SK-N-SH treated with all-trans-retinoic acid at 6 μM for 48 hours (cell line): Measurements from ENCODE around the gene MYH6.
A peak's percentile ranks its signal among the peaks of the same experiment; 100 is the strongest.

Experiments used
- ATAC-seq: fragments of 200-7000 bp; cut with Tn5 transposase; 3 replicates; pipeline ENCODE4 v1.9.1; 2020; ENCODE audit warnings: mild to moderate bottlenecking, moderate library complexity
- ARNTL ChIP-seq: fragments of 450-650 bp; formaldehyde crosslinking; IDR thresholded peaks from 2 replicates; pipeline ENCODE4 v1.5.0; 2020; ENCODE audit warnings: low read depth, mild to moderate bottlenecking, moderate library complexity, borderline replicate concordance
- BACH2 ChIP-seq: fragments of 250-450 bp; sonication (Bioruptor Pico); IDR thresholded peaks from 2 replicates; pipeline ENCODE4 v1.9.0; 2021; ENCODE audit warnings: mild to moderate bottlenecking, borderline replicate concordance
- CSDC2 ChIP-seq: fragments of 250-450 bp; sonication (Bioruptor Pico); IDR thresholded peaks from 2 replicates; pipeline ENCODE4 v1.5.0; 2020; ENCODE audit warnings: mild to moderate bottlenecking, moderate library complexity
- ESRRG ChIP-seq: fragments of 250-450 bp; sonication (Bioruptor Pico); IDR thresholded peaks from 2 replicates; pipeline ENCODE4 v1.6.1; 2021; ENCODE audit warnings: mild to moderate bottlenecking
- GLIS3 ChIP-seq: fragments of 250-450 bp; sonication (Bioruptor Pico); IDR thresholded peaks from 2 replicates; pipeline ENCODE4 v1.5.0; 2020; ENCODE audit warnings: mild to moderate bottlenecking, moderate library complexity
- ISL1 ChIP-seq: fragments of 250-450 bp; sonication (Bioruptor Pico); IDR thresholded peaks from 2 replicates; pipeline ENCODE4 v2.1.2; 2022; ENCODE audit warnings: mild to moderate bottlenecking, moderate library complexity
- OSR1 ChIP-seq: fragments of 250-450 bp; sonication (Bioruptor Pico); IDR thresholded peaks from 2 replicates; pipeline ENCODE4 v1.8.0; 2022; ENCODE audit warnings: moderate library complexity, mild to moderate bottlenecking, inconsistent platforms
- PPARA ChIP-seq: fragments of 250-450 bp; sonication (Bioruptor Pico); IDR thresholded peaks from 2 replicates; pipeline ENCODE4 v1.5.0; 2020; ENCODE audit warnings: mild to moderate bottlenecking, borderline replicate concordance
- RARB ChIP-seq: fragments of 250-450 bp; sonication (Bioruptor Pico); IDR thresholded peaks from 2 replicates; pipeline ENCODE4 v1.8.0; 2021; ENCODE audit warnings: mild to moderate bottlenecking, moderate library complexity
- SNAI2 ChIP-seq: fragments of 250-450 bp; sonication (Bioruptor Pico); IDR thresholded peaks from 2 replicates; pipeline ENCODE4 v1.5.0; 2020; ENCODE audit warnings: mild to moderate bottlenecking, moderate library complexity
- TCF4 ChIP-seq: fragments of 250-450 bp; sonication (Bioruptor Pico); IDR thresholded peaks from 2 replicates; pipeline ENCODE4 v1.8.0; 2021; ENCODE audit warnings: mild to moderate bottlenecking, moderate library complexity, borderline replicate concordance
- TOX ChIP-seq: fragments of 250-450 bp; sonication (Bioruptor Pico); IDR thresholded peaks from 2 replicates; pipeline ENCODE4 v1.8.0; 2021; ENCODE audit warnings: mild to moderate bottlenecking, moderate library complexity, borderline replicate concordance
- ZC3H10 ChIP-seq: fragments of 250-450 bp; sonication (Bioruptor Pico); IDR thresholded peaks from 2 replicates; pipeline ENCODE4 v1.5.1; 2021; ENCODE audit warnings: mild to moderate bottlenecking, moderate library complexity
- ZFP3 ChIP-seq: fragments of 250-450 bp; sonication (Bioruptor Pico); IDR thresholded peaks from 2 replicates; pipeline ENCODE4 v1.5.0; 2020; ENCODE audit warnings: mild to moderate bottlenecking, moderate library complexity
- ZFP30 ChIP-seq: fragments of 450-650 bp; formaldehyde crosslinking; IDR thresholded peaks from 2 replicates; pipeline ENCODE4 v1.5.0; 2022; ENCODE audit warnings: mild to moderate bottlenecking, moderate library complexity
- ZNF565 ChIP-seq: fragments of 450-650 bp; formaldehyde crosslinking; conservative IDR thresholded peaks from 2 replicates; pipeline ENCODE4 v1.5.0; 2020; ENCODE audit warnings: low read depth, mild to moderate bottlenecking, moderate library complexity
- ZNF70 ChIP-seq: fragments of 450-650 bp; formaldehyde crosslinking; IDR thresholded peaks from 2 replicates; pipeline ENCODE4 v1.5.0; 2020; ENCODE audit warnings: mild to moderate bottlenecking, moderate library complexity
- ZNF8 ChIP-seq: fragments of 450-650 bp; formaldehyde crosslinking; IDR thresholded peaks from 2 replicates; pipeline ENCODE4 v1.5.0; 2020; ENCODE audit warnings: mild to moderate bottlenecking, moderate library complexity
- TF ChIP-seq, protein P1 (sequence below): fragments of 250-450 bp; sonication (Bioruptor Pico); IDR thresholded peaks from 2 replicates; pipeline ENCODE4 v1.5.1; 2021; ENCODE audit warnings: mild to moderate bottlenecking, moderate library complexity
- TF ChIP-seq, protein P2 (sequence below): fragments of 250-450 bp; sonication (Bioruptor Pico); IDR thresholded peaks from 2 replicates; pipeline ENCODE4 v1.8.0; 2020; ENCODE audit warnings: mild to moderate bottlenecking, moderate library complexity, borderline replicate concordance
- TF ChIP-seq, protein P3 (sequence below): fragments of 250-450 bp; sonication (Bioruptor Pico); IDR thresholded peaks from 2 replicates; pipeline ENCODE4 v1.5.0; 2020; ENCODE audit warnings: mild to moderate bottlenecking, moderate library complexity
- TF ChIP-seq, protein P4 (sequence below): fragments of 250-450 bp; sonication (Bioruptor Pico); IDR thresholded peaks from 2 replicates; pipeline ENCODE4 v1.5.1; 2020; ENCODE audit warnings: low read depth, mild to moderate bottlenecking, moderate library complexity
- TF ChIP-seq, protein P5 (sequence below): fragments of 250-450 bp; sonication (Bioruptor Pico); IDR thresholded peaks from 2 replicates; pipeline ENCODE4 v1.8.0; 2021; ENCODE audit warnings: low read depth, mild to moderate bottlenecking, moderate library complexity, borderline replicate concordance

The MYH6 gene

DNA sequence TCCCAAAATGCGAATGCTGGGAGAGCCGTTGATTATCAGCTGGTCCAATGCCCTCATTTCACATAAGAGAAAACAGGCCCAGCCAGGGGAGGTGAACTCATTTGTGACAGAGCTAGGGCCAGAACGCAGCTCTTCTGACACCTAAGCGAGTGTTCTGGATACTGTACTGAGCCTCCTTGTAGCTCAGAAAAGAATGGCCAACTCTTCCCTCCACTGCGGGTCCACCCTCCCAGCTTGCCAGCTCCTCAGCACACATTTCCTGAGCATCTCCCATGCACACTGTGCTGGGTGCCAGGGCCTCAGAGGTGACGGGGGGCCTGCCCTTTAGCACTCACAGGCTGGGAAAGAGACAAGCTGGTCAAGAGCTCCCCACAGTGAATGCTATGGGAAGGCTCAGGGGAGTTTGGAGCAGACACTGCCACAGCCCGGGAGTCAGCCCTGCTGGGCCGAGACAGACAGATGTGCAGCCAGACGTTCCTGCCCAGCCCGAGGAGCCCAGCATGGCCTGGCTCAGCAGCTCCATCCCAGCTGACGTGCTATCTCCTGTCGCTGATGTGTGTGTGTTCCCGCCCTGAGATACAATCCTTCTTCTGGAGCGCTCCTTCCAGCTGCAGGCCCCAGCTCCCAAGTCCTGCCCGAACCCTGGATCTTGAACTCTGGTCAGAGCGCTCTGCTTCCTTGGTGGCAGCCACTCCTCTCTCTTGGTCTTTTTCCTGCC is 27.7 kb downstream of the MYH6 start:
- peak; percentile 35 for ATAC-seq
- TF ChIP-seq ZNF70 (CRISPR knock-in tag) = no peak
- no peak for TF ChIP-seq ZFP3 (CRISPR knock-in tag)
- TF ChIP-seq, protein P1, sequence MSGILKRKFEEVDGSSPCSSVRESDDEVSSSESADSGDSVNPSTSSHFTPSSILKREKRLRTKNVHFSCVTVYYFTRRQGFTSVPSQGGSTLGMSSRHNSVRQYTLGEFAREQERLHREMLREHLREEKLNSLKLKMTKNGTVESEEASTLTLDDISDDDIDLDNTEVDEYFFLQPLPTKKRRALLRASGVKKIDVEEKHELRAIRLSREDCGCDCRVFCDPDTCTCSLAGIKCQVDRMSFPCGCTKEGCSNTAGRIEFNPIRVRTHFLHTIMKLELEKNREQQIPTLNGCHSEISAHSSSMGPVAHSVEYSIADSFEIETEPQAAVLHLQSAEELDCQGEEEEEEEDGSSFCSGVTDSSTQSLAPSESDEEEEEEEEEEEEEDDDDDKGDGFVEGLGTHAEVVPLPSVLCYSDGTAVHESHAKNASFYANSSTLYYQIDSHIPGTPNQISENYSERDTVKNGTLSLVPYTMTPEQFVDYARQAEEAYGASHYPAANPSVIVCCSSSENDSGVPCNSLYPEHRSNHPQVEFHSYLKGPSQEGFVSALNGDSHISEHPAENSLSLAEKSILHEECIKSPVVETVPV (CRISPR knock-in tag) = no peak
- no peak for TF ChIP-seq ZFP30 (CRISPR knock-in tag)
- TF ChIP-seq BACH2 = no peak
- TF ChIP-seq, protein P2, sequence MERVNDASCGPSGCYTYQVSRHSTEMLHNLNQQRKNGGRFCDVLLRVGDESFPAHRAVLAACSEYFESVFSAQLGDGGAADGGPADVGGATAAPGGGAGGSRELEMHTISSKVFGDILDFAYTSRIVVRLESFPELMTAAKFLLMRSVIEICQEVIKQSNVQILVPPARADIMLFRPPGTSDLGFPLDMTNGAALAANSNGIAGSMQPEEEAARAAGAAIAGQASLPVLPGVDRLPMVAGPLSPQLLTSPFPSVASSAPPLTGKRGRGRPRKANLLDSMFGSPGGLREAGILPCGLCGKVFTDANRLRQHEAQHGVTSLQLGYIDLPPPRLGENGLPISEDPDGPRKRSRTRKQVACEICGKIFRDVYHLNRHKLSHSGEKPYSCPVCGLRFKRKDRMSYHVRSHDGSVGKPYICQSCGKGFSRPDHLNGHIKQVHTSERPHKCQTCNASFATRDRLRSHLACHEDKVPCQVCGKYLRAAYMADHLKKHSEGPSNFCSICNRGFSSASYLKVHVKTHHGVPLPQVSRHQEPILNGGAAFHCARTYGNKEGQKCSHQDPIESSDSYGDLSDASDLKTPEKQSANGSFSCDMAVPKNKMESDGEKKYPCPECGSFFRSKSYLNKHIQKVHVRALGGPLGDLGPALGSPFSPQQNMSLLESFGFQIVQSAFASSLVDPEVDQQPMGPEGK (CRISPR knock-in tag) = no peak
- TF ChIP-seq, protein P3, sequence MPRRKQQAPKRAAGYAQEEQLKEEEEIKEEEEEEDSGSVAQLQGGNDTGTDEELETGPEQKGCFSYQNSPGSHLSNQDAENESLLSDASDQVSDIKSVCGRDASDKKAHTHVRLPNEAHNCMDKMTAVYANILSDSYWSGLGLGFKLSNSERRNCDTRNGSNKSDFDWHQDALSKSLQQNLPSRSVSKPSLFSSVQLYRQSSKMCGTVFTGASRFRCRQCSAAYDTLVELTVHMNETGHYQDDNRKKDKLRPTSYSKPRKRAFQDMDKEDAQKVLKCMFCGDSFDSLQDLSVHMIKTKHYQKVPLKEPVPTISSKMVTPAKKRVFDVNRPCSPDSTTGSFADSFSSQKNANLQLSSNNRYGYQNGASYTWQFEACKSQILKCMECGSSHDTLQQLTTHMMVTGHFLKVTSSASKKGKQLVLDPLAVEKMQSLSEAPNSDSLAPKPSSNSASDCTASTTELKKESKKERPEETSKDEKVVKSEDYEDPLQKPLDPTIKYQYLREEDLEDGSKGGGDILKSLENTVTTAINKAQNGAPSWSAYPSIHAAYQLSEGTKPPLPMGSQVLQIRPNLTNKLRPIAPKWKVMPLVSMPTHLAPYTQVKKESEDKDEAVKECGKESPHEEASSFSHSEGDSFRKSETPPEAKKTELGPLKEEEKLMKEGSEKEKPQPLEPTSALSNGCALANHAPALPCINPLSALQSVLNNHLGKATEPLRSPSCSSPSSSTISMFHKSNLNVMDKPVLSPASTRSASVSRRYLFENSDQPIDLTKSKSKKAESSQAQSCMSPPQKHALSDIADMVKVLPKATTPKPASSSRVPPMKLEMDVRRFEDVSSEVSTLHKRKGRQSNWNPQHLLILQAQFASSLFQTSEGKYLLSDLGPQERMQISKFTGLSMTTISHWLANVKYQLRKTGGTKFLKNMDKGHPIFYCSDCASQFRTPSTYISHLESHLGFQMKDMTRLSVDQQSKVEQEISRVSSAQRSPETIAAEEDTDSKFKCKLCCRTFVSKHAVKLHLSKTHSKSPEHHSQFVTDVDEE = no peak
- no peak for TF ChIP-seq ESRRG (CRISPR knock-in tag)
- TF ChIP-seq TCF4 (CRISPR knock-in tag) = no peak
- TF ChIP-seq CSDC2 = no peak
- TF ChIP-seq PPARA = no peak
- TF ChIP-seq RARB (CRISPR knock-in tag) = no peak
- TF ChIP-seq ARNTL = no peak
- TF ChIP-seq, protein P4, sequence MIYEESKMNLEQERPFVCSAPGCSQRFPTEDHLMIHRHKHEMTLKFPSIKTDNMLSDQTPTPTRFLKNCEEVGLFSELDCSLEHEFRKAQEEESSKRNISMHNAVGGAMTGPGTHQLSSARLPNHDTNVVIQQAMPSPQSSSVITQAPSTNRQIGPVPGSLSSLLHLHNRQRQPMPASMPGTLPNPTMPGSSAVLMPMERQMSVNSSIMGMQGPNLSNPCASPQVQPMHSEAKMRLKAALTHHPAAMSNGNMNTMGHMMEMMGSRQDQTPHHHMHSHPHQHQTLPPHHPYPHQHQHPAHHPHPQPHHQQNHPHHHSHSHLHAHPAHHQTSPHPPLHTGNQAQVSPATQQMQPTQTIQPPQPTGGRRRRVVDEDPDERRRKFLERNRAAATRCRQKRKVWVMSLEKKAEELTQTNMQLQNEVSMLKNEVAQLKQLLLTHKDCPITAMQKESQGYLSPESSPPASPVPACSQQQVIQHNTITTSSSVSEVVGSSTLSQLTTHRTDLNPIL (CRISPR knock-in tag) = no peak
- TF ChIP-seq, protein P5, sequence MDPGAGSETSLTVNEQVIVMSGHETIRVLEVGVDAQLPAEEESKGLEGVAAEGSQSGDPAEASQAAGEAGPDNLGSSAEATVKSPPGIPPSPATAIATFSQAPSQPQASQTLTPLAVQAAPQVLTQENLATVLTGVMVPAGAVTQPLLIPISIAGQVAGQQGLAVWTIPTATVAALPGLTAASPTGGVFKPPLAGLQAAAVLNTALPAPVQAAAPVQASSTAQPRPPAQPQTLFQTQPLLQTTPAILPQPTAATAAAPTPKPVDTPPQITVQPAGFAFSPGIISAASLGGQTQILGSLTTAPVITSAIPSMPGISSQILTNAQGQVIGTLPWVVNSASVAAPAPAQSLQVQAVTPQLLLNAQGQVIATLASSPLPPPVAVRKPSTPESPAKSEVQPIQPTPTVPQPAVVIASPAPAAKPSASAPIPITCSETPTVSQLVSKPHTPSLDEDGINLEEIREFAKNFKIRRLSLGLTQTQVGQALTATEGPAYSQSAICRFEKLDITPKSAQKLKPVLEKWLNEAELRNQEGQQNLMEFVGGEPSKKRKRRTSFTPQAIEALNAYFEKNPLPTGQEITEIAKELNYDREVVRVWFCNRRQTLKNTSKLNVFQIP = no peak
- TF ChIP-seq ZC3H10 = no peak
- no peak for TF ChIP-seq ZNF8
- no peak for TF ChIP-seq GLIS3 (CRISPR knock-in tag)
- no peak for TF ChIP-seq OSR1 (CRISPR knock-in tag)
- no peak for TF ChIP-seq SNAI2 (CRISPR knock-in tag)

DNA sequence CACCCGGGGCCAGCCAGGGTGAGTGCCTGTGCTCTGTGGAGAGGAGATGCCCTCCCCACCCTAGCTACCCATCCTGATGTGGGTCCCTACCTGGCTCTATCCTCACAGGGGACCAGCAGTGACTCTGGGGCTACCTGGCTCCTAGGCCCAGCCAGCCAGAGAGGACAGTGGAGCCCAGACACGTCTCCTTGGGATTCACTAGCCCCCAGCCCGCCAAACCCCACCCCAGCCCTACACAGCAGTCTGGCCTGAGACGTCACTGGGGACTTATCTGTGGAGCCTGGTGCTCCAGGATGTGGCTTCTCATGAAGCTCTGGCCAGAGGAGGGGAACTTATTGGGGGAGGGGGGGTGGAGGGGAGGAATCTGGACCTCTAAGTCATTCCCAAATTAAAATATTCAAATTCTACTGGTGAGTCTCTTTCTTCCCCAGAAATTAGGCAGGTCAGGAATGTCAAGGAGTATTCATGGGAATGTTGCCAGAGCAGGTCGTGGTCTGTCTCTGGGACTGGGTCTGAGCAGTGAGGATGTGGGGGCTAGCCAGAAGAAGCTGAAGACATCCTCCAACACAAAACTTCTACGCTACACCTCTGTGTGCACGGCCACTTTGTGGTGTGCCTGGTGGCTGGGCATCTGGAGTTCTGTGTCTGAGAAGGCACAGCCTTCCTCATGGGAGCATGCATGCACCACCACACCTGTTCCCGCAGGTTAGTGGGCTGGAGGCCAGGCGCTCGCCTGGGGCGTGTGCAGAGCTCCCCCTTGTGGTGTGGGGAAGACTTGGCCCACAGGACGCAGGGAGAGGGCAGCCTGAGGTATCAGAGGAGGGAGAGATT is 28.5 kb downstream of the MYH6 start:
- TF ChIP-seq SNAI2 (CRISPR knock-in tag) (no peak), TOX (CRISPR knock-in tag) (no peak), PPARA (no peak), ZFP3 (CRISPR knock-in tag) (no peak), ZNF565 (CRISPR knock-in tag) (no peak), ARNTL (no peak), TCF4 (CRISPR knock-in tag) (no peak), BACH2 (no peak), GLIS3 (CRISPR knock-in tag) (no peak), ISL1 (CRISPR knock-in tag) (no peak), RARB (CRISPR knock-in tag) (no peak)
- TF ChIP-seq, protein P4 (CRISPR knock-in tag) = no peak
- TF ChIP-seq, protein P1 (CRISPR knock-in tag) = no peak
- peak; percentile 89 for ATAC-seq
